NCI-H2081 (cell line): ENCODE data around the gene CPED1.

Experiments used
- DNase-seq, 2 experiments: peaks; one replicate each; lab custom pipeline; 2025; lab: John Stamatoyannopoulos, UW

Gene CPED1

DNA sequence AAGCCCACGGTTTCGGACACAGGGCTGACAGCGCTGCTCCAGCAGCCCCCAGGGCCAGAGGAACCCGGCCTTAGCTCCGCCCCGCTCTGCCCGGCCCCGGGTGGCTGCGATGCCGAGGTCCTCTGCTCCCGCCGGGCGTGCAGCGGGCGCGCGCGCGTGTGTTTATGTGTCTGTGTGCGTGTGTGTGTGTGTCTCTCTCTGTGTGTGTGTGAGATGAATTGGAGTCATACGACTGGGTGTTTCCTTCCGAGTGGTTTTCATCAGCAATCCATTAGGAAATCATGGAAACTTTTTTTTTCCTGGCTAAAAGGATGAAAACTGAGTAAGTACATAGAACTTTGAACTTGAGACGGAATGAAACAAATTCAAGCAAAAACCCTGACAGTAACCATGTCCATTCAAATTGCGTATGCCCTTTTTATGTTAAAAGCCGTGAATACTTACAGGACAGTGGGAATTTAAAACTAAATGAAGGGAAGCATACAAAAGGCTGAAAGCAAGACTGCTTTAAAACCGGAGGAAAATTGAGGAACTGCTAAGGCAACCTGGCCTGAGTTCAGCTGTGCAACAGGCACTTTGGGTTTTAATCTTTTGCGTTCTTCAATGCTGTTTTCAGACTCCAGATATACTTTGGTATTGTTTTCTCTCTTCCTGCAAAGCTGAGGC lies at the start of gene CPED1:
Gene CPED1, plus strand, starts transcription at position 121 of the 666 bp plus-strand sequence. CDS start 911 bp downstream, outside the sequence.
- no peak for DNase-seq

DNA sequence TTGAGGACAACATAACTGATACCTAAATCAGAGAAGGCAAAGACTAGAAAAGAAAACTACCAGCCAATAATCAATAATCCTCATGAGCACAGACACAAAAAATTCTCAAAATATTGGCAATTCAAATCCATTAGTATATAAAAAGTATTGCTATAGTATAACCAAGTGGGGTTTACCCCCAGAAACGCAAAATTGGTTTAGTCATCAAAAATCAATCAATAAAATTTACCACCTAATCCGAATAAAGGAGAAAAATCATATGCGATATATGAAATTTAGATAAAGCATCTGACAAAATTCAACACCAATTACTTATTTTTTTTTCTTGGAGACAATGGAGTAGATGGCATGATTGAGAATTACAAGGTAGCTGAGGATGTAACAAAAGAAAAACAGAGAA lies 49.2 kb upstream of the CPED1 start:
- DNase-seq = no peak

DNA sequence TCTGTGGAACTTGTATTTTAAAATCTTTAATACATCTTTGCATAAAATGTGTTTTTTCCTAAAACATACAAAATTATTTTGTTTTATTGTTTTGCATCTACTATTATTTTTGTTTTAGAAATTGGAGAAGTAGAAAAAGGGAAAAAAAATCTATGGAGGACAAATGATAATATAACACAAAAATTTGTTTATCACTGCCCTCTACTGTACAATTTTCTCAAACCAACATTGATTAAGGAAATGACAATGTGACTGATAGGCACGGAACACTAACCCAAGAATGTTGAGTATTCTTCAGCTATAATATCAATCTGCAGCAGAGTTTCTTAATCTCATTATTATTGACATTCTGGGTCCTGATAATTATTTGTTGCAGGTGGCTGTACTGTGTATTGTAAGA lies 47.4 kb upstream of the CPED1 start:
- peak in 1 of 2 experiments; percentile 36 for DNase-seq

DNA sequence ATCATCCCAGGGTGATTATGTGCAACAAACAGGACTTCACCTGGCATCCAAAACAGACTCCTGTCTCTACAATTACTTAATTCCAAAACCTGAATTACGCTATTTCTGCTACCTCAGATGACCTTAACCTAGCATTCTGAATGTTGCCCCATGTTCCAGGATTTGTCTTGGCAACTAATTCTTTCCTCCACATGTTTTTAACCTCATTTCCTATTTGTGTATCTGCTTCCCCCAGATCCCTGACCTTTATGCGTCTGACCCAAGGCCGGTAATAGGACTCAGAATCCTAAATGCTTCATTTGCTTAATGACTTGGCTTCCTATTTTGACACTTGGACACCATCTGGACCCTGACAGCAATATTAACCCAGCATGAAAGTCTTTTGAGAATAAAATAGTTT lies 46.7 kb upstream of the CPED1 start:
- no peak for DNase-seq

DNA sequence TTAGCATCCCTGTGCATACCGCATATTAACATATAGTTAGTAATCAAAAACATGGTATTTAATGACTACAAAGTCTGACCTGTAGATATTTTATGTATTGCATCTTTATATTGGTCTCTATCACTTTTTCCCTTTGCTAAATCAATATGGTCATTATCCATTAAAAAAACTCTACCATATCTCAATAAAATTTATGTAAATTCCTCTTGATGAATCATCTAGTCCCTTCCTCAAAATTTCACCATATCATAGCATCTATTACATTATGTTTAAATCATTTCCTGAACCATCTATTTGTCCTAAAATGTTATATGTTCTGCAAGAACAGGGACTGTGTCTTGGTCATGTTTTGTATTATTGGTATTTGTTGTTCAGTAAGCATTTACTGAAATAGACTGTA lies 45.6 kb upstream of the CPED1 start:
- no peak for DNase-seq

DNA sequence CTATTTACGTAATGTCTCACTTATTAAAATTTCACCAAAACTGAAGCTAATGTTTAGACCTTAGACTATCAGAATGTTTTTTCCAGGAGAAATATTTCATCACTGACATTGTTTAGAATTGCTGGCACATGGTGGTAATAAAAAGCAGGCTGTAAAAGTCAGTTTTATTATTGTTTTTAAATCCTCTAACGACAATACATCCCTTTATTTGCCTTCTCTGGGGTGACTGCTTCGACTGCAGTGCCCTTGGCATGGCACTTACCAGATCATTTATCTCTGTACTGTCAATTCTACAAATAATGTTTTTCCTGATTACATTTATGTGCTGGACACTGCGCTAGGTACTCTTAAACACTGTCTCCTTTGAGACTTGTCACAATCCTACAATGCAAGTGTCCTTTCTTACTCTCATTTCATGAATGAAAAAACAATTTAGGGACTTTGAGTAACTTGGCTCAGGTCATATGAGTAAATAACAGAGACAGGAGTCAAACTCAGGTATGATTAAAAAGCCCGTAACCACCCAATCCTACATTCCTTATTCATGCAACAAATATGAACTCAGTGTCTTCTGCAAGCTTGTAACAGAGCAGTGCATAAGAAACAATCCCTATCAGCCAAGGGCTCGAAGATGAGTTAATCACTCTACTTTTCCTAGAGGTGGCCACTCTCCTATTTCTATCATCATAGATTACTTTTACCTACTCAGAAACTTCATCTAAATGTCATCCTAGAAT lies 43.5 kb upstream of the CPED1 start:
- peak in 1 of 2 experiments; percentile 37 for DNase-seq

DNA sequence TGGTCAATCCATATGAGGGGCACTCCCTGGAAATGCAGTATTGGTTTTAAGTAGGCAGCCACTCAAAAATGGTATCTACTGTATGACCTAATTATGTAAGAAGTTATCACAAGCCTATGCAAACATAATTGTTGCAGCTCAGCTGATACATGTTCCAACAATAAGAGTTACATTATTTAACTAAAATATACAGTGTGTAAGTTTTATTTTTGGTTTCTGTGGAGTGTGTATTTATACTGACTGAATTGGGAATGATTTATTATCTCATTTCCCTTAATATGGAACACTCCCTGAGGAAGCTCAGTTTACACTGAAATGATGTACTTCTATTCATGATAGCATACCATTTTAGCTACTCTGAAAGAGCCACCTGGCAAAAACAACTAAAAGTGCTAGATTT lies 40.5 kb upstream of the CPED1 start:
- no peak for DNase-seq

DNA sequence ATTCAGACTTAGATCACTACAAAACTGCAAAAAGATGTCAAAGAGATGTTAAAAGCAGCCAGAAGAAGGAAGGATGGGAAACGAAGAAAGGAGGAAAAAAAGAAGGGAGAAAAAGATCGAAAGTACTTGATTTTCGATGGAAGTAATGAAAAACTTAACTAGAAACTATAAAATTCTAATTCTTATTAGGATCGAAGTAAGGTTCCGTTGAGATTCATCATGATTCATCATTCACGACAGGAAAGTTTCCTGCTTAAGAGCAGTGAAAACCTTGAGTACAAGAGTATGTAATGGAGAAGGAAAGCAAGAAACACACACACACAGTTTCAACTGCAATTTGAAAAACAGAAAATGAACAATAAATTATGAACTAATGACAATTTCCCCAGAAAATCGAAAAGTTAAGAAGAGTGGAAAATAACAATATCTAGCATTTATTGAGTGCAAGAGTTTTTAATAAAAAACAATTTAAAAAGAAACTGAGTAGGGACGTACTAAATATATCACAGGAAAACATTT lies 39.1 kb upstream of the CPED1 start:
- DNase-seq = no peak

DNA sequence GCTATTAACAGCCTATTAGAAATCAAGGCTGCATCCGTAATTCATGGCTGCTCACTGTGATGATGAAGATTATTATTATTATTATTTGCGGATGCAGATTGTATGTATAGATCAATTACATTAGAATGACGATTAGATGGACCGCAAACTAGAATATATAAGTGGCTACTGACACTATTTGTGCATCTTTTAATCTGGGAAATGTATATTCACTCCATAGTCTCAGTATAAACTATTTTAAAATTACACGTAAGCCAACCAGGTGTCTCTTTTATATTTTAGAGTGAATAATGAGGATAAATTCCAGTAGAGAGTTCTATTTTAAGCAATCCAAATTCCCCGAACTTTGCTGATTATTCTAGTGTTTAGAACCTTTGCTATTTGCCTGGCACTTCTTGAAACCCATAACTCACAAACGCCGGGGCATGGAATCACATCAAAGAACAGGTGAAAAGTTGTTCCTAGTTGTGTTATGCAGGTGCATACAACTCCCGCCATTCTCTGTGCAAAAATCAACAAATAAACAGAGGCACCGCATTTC lies 38.4 kb upstream of the CPED1 start:
- DNase-seq = no peak

DNA sequence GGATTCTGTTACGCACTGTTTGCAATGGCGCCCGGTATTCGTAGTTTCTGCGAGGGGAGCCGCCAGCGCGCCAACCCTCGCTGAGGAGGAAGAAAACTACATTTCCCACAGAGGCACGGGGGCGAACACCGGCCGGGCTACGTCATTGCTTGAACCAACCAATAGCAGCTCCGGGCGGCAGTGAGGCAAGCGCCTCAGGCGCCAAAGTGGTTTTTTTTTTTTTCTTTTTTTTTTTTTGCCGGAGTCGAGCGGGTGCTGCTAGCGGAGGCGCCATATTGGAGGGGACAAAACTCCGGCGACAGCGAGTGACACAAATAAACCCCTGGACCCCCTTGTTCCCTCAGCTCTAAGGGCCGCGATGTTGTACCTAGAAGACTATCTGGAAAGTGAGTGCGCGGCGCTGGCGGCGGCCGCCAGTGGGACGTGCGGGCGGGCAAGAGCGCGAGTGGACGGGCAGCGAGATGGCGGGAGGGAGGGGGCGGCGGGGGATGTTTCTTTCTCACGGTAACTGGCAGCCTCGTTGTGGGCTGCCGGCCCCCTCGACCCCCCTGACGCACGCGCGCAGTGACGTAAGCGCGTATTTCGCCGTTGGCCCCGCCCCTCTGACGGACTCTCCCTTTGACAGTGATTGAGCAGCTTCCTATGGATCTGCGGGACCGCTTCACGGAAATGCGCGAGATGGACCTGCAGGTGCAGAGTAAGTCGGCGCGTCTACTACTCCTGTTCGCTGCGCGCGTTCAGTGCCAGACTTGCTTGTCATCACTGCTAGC lies 37.8 kb upstream of the CPED1 start, which contains the start of gene ING3:
Gene ING3, plus strand, starts transcription at position 239 of the 770 bp plus-strand sequence. Its CDS starts 120 bp downstream, at position 359.
- peak; percentile 99 for DNase-seq

DNA sequence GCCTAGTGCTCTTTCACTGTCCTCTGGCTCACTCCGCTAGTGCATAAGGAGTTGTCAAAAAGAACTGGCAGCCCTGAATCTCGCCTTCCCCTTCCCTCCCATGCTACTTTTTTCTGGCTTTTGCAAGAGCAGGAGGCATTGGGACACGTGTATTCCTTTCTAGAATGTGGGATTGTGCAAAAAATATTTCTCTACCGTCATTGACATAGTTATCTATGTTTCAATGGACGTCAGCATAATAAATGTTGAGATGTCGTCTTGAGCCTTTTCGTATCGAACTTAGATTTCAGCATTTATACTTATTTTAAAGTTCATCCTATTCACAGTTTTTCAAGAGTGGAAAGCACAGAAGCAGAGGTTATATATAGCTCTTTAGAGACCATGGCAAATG lies 37.2 kb upstream of the CPED1 start:
- DNase-seq = no peak

DNA sequence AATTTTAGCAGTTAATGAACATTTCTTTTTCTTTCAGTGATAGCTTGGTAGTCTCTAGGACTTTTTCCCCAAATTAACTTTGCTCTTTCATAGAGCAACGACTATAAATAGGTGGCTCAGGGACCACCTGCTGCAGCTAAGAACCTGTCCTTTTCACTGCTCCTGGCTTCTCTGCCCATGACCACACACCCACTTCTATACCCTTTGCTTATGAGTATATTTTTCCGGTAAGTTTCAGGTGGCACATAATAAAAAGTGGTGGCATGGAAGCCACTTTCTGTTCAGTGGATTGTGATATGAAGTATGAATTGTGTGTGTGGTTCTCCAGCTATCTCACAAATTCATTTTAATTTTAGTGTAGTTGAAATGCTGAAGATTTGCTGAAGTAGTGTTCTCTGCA lies 36.7 kb upstream of the CPED1 start:
- peak in 1 of 2 experiments; percentile 11 for DNase-seq

DNA sequence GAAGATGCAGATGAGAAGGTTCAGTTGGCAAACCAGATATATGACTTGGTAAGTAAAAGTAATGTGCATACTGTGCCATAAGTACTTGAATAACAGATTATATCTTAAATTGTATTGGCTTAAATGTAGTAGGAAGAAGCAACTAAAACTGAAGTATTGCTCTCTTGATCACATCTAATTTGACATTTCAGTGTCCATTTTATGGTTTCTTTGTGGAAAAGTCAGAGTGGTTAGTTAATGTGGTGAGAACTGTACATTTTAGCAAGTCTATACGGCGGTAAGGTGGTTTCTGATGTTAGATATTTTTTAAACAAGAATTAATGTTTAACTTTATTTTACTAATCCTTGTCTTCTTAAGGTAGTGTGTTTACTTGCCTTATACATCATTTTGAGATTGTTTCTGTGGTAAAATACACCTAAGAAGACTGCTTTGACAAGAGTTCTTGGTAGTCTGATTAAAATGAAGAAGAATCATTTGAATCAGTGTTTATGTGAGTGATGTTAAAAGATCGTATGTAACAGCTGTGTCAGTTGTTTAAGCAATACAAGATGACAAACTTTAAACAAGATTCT lies 32.8 kb upstream of the CPED1 start:
- DNase-seq = no peak

DNA sequence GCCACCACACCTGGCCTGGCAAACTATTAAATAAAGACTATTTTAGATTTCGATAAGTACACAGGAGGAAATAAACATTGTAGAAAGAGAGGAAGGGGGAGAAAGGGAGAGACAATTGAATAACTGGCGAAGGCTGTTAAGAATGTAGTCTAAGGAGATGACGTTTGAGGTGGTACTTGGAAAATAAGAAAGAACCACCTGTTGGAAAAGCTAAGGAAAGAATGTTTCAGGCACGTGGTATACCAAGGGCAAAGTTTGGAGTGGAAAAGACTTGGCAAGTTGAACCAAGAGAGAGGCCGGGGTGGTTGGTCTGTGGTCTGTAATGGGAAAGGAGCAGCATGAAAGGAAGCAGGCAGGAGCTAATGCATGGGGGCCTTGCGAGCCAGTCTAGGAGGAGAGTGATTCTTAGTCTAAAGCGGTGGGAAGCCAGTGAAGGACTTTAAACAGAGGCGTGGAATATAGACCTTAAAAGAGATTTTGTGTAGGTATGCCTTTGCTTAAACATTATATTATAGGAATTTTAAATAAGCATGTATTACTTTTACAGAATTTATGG lies 28.5 kb upstream of the CPED1 start:
- no peak for DNase-seq

DNA sequence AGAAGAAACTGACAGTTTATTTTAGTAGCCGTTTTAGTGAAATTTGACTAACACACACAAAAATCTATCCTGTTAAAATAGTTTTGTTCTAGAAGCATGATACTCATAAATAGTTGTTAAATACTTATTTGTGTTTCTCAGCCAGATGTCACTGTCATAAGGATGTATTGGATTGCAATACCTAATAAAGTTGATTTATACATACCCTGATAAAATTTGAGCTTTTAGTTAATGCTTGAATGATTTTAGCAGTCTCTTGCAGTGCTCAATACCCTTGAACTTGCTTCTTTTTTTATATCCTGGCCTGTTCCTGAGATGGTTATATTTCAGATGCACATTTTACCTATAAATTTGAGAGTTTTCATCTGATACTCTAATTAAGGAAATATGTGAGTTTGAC lies 27.8 kb upstream of the CPED1 start:
- DNase-seq = no peak

DNA sequence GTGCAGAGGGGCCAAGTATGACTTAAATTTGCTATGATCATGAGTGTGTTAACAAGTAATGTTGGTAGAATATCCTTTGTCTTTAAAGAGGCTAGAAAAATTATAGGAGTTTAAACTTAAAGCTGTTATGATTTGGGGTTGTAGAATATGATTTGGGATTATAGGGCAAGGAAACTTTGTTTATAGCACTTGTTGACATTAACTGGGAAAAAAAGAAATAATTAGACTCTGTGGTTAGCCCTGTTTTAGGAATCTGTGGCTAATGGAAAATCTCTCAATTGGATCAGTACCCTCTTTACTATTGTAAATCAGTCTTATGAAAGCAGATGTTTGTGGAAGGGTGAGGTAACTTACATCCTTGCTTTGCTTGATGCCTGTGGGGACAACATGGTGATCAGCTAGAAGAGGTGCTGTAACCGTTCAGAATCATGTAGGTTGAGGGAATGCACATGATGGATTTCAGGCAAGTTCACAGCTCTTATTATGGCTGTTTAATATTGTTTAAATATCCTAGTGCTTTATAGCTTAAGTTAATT lies 26.8 kb upstream of the CPED1 start:
- no peak for DNase-seq

DNA sequence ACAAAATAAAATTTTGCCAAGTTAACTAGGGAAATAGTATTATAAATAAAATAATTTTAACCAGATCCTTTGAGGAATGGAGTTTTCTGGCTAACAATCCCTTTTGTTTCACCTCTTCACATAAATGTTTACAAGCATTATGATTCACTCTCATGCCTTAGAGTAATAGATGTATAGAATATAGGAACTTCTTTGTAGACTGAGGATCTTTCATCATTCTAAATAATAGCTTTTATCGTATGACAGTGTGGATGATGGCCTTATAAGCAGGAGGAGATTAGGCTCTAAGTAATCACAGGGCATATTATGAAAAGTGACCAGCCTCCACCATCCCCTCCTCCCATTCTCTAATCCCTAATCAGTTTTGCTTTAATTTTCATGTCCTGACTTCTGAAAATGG lies 24.4 kb upstream of the CPED1 start:
- DNase-seq = no peak

DNA sequence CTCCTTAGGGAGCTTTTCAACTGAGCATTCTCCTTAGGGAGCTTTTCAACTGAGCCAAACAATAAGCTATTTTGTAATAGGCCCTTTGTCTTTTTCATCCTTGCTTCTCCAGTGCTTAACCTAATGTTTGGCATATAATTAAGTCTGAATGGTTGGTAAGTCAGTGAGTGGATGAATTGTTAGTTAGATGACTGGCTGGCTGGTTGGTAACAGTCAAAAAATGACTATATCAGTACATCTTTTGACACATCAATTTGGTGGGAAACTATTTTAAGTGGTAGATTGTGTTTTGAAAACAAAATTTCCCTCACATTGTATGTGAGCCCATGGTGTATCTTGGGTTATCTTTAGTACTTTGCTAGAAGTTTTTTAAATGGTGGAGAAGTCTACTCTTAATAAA lies 21.6 kb upstream of the CPED1 start:
- peak in 1 of 2 experiments; percentile 56 for DNase-seq

DNA sequence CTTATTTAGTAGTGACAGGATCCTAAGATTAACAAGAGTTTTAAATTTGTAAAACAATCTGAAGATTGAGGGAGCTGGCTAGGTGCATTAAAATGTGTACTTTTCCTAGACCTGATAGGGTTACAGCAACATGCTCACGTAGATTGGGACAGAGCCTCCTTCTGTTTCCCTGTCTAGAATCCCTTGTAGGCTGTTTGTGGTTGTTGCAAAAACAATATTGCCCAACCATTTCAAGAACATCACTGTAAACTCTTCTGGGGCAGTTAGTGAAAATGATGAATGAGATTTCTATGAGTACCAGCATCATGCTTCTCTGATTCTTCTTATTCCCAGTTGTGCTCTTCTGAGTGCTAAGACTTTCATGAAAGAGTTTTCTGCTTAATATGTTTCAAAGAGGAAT lies 14.7 kb upstream of the CPED1 start:
- DNase-seq = no peak

DNA sequence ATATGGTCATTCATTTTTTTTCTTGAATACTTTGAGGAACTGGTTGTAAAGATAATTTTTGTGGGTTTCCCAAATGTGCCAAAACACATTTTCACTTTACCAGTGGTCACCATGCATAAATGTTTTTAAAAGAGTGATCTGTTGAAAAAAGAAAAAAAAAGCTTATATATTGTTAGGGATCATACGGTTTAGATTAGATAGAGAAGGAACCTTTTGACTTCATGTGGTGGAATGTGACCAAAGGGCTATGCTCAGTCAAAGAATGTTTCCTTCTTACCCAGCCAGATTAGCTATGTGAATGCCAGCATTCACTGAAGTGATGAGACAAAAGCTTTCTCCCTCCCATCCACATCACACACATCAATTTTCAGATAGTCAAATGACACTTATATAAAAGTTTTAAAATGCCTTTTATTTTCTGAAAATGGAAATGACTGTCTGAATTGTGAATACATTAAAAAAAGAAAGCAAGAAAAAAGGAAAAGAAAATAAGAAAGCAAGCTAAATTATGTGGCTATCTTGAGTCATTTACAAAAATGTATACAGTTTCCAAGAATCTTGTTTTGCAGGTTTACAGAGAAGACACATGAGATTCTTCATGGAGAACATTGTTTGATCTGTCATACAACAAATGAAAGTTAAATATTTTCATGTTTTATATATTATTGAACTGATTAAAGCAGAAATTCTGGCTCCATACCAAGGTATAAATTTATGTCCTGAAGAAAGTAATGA lies 8.6 kb upstream of the CPED1 start:
- no peak for DNase-seq

DNA sequence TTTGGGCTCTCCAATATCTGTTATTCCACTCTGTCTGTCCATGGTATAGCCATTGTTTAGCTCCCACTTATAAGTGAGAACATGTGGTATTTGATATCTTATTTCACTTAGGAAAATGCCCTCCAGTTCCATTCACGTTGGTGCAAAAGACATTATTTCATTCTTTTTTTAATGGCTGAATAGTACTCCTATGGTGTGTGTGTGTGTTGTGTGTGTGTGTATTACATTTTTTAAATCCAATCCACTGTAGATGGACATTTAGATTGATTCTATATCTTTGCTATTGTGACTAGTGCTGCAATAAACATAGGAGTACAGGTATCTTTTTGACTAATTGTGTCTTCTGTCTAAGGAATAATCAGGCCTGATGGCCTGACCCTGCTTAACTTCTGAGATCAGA lies 7.4 kb upstream of the CPED1 start:
- no peak for DNase-seq
